Measurements from ENCODE around the gene FHAD1. TPM values are rescaled to one million over a fixed set of nuclear protein-coding genes. Genes with fewer than 3 reads are reported as not detected.
A peak's percentile ranks its signal among the peaks of the same experiment; 100 is the strongest.
"Not testable (repeated sequence)": the region's sequence is repeated elsewhere in the genome, so short reads cannot be mapped to it uniquely, and the experiment has no call there.

FHAD1 gene
- total RNA-seq, 1 donor from 2014 or later: 0.13 TPM

DNA sequence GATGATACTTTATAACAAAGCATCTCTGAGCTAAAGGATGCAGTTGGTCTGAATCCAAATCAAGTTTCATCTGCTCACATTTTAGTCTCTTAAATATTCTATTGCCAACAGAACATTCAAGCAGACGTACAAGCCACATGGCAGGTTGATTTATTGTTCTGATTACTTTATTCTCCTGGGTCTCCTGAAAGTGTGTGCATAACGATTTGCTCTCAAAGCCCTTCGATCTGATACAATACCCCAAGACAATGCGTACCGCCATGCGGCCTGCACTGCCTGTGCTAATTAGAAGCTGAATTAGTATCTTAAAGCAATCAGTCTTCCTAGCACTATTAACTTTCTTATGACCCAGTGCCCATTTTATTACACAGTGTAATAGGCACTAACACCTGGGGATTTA, 56.9 kb downstream of the FHAD1 start:
- DNase-seq (ENCODE audit: low read depth in 2 of 2): no peak

DNA sequence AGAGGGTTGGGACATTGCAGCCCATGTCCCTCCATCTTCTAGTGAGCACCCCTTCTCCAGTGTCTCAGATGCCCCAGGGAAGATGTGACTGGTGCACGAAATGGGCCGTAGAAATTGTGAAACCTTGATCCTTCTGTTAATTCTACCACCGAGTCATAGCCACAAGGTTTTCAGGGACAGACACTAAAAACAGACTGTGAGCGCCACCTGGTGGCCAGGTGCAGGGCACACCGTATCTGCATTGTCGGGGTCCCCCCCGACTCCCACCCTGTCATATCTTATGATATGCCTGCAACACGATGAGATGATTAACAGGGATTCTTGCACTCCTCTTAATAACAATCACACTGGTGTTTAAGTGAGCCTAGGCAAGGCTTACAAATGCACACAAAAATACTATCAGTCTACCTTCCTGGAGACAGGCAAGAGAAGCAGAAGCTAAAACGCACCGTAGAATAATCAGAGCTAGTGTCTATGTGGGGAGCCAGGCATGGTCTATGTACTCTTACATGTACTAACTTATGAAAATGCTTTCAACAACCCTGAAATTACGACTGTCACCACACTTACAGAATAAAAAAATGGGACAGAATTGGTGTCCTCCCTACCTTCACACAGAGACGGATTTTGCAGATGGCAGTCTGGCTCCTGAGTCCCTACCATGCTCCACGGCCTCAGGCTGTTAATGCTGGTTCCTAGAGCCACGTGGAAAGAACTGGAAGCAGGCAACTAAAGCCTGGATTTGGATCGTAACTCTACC, 57.9 kb downstream of the FHAD1 start:
- DNase-seq (ENCODE audit: low read depth in 2 of 2): peak; percentile 44 to 62

DNA sequence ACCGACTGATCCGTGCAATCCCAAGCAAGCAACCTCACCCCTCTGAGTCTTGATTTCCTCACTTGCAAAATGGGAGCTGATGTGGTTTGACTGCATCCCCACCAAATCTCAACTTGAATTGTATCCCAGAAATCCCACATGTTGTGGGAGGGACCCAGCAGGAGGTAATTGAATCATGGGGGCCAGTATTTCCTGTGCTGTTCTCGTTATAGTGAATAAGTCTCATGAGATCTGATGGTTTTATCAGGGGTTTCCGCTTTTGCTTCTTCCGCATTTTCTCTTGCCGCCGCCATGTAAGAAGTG, 58.4 kb downstream of the FHAD1 start:
- DNase-seq (ENCODE audit: low read depth in 2 of 2): no peak

DNA sequence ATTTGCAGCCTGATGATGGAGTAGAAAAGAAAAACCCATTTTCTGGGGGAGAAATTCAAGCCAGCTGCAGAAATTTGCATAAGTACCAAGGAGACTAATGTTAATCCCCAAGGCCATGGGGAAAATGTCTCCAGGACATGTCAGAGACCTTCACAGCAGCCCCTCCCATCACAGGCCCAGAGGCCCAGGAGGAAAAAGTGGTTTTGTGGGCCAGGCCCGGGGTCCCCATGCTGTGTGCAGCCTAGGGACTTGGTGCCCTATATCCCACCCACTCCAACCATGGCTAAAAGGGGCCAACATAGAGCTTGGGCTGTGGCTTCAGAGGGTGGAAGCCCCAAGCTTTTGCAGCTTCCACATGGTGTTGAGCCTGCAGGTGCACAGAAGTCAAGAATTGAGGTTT, 59.3 kb downstream of the FHAD1 start:
- DNase-seq (ENCODE audit: low read depth in 2 of 2): not testable (repeated sequence)

DNA sequence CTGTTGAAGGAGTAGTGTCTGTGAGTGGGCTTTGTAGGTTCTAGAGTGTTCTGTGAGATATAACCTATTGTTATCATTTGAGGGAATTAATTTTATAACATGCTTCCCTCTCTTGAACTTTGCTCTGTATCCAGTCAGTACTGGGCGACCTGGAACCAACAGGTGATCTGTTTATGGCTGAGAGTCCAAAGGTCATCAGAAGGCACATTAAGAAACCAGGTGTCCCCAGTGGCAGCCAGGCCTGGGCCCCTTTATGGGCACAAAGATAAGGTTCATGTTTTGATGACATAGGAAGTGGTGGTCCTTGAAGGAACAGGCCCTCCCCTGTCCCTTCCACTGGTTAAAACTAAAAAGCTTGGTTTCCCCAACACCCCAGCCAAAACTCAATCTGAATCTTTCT, 61.1 kb downstream of the FHAD1 start:
- no peak for DNase-seq (ENCODE audit: low read depth in 2 of 2)

DNA sequence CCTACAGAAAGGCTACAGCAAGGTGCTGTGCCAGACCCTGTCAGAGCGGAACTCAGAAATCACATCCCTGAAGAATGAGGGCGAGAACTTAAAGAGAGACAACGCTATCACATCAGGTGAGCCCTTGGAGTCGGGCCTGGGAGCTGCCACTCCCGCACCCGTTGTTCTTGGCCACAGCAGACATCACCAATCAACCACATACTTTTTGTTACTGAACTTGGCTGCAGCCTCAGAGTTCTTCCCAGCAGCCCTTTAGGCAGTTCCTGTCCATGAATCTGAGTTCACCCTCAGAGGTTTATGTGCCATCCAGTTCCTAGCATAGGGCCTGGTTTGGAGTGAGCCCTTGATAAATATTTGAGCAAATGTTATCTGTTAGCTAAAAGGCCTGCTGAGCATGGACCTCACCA, 61.6 kb downstream of the FHAD1 start:
- DNase-seq (ENCODE audit: low read depth in 2 of 2): no peak

DNA sequence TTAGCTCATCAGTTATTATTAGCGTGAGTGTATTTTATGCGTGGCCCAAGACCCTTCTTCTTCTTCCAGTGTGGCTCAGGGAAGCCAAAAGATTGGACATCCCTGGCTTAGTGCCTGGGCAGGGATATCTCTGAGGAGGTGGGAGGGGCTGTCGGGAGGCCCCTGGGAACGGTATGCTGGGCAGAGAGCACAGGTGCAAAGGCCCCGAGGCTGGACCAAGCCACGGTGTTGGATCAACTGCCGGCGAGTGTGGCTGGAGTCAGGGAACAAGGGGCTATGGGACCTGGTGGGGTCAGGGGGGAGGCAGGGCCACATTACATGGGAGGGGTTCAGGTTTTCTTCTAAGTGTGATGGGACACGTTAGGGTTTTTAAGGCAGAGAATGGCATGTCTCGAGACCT, 62.7 kb downstream of the FHAD1 start:
- DNase-seq (ENCODE audit: low read depth in 2 of 2): no peak

DNA sequence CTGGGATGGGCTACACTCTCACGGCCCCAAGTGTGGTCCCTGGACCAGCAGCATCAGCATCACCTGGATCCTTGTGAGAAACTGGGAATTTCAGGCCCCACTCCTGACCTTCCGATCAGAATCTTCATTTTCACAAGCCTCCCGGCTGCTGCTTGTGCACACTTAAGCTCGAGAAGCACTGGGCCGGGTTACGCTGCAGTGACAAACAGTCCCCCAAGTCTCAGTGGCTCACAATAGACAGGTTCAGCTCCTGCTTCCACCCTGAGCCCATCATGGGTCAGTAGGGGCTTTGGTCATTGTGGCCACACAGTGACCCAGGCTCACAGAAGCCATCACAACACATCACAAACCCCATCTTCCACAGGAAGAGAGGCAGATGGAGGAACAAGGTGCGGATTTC, 63.5 kb downstream of the FHAD1 start:
- no peak for DNase-seq (ENCODE audit: low read depth in 2 of 2)

DNA sequence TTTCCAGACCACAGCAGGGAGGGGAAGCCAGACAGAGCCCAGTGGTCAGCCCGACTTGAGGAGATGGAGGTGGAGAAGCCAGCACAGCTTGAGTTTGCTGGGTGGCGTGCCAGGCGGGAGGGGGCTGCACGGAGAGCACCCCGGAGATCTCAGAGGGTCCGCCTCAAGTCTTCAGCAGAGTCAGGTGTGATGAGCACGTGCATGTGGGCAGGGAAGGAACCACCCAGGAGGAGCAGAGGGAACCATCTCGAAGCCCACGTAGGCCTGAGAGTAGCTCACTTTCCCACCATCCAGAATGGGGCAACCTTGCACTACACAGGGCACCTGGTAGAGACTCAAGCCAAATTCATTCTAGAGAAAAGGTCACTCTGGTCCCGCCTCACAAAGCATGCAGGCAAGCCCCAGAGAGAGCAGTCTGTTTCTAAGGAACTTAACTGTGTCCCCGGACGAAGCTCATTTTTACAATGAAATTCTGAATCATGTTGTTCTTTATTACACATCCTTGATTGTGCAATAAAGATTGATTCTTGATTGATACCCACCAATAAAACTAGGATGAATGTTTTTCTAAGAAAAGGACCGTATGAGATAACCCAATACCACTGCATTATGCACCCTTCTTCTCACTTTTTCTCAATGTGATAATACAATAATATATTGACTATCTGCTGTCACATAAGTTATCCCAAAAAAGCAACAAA, 64.2 kb downstream of the FHAD1 start:
- no peak for DNase-seq (ENCODE audit: low read depth in 2 of 2)

DNA sequence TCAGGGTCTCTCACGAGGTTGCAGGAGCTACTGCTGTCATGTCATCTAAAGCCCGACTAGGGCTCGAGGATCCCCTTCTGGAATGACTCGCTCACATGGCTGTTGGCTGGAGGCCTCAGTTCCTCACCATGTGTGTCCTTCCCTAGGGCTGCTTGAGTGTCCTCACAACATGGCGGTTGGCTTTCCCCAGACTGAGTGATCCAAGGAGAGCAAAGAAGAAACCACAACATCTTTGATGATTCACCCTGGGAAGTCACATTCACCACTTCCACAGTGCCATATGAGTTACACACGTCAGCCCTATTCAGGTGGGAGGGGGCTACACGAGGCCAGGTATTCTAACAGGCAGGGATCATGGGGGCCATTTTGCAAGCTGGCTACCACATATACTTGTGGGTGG, 64.9 kb downstream of the FHAD1 start:
- DNase-seq (ENCODE audit: low read depth in 2 of 2): no peak

DNA sequence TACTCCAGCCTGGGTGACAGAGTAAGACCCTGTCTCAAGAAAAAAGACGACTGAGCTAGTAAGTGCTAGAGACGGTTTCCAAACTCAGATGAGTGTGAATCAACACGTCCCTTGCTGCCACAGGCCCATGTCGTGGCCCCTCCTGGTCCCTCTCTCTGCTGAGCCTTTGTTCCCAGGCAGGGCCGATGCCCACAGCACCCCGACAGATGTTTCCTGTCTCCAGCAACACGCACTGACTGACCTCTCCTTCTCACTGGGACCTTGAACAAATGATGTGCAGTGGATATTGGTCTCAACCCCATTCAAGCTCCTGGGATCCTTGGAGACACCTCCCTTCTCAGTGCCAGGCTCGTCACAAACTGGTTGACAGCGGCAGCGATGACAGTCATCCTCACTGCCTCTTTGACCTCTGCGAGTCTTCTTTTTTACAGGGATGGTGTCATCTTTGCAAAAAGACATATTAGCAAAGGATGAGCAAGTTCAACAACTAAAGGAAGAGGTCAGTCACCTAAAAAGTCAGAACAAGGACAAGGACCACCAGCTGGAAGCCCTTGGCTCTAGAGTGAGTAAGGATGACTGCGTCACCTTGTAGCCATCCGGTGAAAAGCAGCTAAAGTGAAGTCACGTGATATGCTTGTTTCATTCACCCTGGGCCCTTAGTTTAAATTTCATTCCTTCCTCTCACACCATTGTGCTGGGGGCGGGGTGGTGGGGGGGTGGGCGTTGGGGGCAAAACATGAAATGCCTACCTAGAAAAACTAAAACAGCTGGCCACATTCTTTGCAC, 65.8 kb downstream of the FHAD1 start:
- DNase-seq (ENCODE audit: low read depth in 2 of 2): no peak

DNA sequence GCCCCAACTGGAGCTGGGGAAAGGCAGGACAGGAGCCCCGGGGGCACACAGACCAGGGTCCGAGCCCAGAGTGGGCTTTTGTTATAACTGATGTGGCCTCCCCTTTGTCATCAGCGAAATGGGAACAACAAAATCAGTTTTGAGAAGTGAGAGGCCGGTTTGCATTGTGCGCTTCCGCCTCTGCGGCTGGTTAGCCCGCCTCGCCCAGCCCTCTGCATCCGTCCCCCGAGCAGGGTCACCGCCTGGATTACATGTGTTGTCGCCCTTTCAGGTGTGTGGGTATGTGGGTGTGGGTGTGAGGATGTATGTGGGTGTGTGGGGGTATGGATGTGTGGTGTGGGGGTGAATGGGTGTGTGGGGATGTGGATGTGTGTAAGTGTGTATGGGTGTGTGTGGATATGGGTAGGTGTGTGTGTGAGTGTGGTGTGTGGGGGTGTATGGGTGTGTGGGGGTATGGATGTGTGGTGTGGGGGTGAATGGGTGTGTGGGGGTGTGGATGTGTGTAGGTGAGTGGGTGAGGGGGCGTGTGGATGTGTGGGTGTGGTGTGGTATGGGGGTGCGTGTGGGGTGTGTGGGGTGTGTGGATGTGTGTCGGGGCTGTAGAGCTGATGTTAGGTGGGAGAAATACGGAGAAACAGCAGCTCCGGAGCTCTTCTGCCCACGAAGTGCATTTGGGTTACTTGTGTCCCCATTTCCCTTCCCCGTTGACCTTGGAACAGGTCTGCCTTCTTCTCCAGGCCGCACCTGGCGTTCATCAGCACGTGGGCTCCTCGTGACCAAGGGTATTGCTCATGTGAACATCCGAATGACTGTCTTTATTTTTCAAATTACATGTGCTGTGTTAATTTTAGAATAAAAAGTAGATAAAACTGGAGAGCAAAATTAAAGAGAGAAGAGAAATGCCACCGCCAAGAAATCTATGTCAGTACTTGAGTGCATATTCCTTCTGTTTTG, 67.6 kb downstream of the FHAD1 start:
- no peak for DNase-seq (ENCODE audit: low read depth in 2 of 2)

DNA sequence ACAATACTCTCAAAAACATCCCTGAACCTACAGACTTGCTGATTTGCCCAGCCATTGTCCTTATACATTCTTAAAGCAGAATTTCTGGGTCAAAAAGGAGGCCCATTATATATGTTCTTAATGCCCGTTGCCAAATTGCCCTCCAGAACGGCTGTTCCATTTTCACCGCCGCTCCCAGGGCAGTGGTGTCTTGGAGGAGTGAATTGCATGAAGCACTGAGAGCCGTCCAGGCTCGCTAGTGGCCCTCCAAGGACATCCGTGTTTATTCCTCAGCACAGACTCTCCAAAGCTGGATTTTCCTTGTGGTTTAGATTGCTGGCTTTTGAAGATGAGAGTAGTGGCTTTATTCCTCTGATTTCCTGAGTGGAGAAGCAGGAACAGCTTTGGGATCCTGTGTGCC, 68.8 kb downstream of the FHAD1 start:
- DNase-seq (ENCODE audit: low read depth in 2 of 2): no peak

DNA sequence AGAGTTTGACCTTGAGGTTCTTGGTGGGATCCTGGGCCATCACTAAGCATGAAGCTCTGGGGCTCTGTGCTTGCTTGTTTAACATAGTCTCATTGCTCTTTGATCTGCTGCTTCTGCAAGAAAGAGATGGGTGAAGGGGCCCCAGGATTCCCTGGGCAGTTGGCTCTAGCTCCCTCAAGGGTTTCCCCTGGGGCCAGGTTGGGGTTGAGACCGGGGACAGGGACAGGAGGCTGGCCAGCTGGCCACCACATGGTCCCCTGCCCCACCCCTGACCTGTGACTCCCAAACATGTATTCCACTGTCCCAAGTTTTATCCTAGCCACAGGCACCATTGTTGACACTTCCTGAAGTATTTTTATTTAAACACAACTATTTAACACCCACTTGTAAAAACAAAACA, 69.5 kb downstream of the FHAD1 start:
- DNase-seq (ENCODE audit: low read depth in 2 of 2): no peak

DNA sequence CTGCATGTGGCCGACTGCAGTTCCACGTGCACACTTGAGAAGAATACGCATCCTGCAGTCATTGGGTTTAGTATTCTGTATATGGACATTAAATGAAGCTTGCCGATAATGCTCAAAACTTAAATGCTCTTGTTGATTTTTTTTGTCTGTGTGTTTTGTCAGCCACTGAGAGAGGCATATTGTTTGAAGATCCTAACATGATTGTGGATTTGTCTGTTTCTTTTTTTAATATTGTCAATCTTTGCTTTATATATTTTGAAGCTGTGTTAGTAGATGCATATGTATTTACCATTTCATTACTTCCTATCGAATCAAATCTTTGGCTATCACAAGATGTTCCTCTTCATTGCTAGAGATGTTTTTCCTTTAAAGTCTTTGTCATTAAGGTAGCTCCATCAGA, 73.2 kb downstream of the FHAD1 start:
- no peak for DNase-seq (ENCODE audit: low read depth in 2 of 2)

DNA sequence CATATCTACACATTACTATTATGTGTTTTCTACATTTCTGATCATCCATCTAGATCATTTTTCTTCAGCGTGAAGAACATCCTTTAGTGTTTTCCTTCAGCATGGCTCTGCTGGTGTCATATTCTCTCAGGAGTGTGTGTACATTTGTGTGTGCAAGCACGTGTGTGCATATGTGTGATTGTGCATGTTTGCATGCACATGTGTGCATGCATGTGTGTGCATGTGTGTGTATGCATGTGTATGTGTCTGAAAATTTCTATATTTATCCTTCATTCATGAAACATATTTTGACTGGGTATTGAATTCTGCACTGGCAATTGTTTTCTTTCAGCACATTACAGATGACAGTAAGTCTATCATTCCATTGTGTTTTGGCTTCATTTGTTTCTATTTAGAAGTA, 74.6 kb downstream of the FHAD1 start:
- DNase-seq (ENCODE audit: low read depth in 2 of 2): no peak

DNA sequence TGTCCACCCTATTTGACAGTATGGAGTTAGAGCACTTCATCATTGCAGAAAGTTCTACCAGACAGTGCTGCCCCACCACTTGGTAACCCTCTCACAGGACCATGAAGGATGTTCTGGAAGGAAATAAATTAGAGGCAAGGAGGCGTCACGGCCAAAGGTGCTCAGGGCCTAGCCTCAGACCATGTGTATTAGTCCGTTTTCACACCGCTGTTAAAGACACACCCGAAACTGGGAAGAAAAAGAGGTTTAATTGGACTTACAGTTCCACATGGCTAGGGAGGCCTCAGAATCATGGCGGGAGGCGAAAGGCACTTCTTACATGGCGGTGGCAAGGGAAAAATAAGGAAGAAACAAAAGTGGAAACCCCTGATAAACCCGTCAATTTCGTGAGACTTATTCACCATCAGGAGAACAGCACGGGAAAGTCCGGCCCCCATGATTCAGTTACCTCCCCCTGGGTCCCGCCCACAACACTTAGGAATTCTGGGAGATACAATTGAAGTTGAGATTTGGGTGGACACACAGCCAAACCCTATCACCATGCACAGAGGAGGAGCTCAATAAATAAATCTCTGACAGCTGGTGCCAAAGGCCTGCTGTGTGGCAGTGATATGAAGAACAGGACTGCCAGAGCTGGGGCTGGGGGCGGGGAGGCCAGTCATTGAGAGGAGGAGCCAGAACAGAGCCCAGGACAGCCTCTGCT, 75.8 kb downstream of the FHAD1 start:
- peak in 1 of 2 donors; percentile 11 for DNase-seq (ENCODE audit: low read depth in 2 of 2)

DNA sequence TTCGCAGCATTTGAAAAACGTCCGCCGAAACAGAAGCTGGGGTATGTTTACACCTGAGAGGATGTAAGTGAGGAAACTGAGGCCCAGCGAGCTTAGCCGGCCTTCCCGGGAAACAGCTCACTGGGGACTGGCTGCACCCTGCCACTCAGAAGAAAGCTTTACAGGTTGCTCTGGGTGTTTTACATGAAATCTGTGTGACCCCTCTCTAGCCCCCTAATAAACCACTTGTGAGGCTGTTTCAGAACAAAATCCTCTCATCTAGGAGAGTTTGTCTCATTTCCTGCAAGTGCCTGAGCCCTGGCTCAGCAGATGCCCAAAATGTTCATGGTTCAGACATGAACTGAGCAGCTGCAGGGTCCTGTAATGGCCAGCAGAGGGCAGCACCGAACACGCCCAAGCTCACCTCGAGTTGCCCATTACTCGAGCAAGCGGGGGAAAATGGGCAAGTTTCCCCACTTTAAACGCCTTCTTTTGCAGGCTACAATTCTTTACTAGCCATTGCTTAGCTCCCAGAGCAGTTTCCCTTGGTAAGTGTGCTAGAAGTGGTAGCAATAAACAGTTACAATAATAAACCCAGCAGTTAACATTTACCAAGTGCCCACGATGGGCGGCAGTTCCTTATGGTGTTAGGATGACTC, 76.4 kb downstream of the FHAD1 start:
- DNase-seq (ENCODE audit: low read depth in 2 of 2): peak; percentile 56 to 75

DNA sequence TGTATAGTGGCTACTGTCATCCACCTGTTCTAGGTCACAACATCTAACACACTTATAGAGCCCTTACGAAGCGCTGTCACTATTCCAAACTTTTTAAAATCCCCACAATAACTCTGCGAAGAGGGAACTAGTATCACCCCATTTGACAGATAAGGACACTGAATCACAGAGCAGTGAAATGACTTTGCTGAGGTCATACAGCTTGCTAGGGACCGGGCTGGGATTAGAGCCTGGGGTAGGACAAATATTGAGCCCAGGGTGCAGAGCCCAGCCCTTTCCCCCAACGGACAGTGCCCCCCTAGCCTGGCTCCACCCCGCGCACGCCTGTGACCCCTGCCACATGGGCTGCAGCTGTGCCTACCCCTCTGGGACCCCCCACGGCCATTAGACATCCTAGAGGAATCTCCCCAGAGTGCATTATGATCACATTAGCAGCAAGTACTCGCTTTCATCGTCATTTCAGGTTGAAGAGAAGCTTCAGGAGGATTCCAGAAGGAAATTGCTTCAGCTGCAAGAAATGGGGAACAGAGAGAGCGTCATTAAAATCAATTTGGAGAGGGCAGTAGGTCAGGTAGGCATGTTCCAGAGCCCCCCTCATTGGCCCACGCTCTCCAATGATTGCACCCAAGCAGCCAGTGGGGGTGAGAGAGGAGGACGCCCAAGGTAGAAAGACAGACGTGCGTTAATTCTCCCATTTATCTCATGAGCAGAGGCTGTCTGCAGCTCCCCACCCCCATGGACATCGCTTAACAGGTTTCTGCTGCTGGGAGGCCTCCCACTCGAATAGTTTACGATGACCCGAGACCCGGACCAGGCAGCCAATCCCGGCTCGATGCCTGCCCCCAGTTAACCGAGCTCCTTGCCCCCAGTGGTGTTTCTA, 77.2 kb downstream of the FHAD1 start:
- DNase-seq (ENCODE audit: low read depth in 2 of 2): no peak

Measured in dermis microvascular lymphatic vessel endothelial cell (primary cell).